GM13976 (cell line): ENCODE measurements around the gene ATXN10.

Experiments used
- DNase-seq: peaks from one replicate; pipeline ENCODE4 v3.0.0; 2012; ENCODE audit warnings: low spot score
- CTCF ChIP-seq: IDR thresholded peaks from 2 replicates; pipeline ENCODE4 v1.5.1; 2012; ENCODE audit warnings: borderline replicate concordance, mild to moderate bottlenecking; ENCODE audit not compliant: insufficient read depth; ENCODE audit errors: extremely low read depth, missing control alignments, control extremely low read depth
- in situ Hi-C: fragments of 300-500 bp; cut with MboI; formaldehyde crosslinking; loops from one replicate; pipeline ENCODE4 v1.12.0; 2022; ENCODE audit warnings: low sequenced_read_pairs, mixed read lengths, inconsistent platforms; ENCODE audit not compliant: unreplicated experiment

Gene ATXN10

GRCh38 chr22:45629469-45630089 is 42.1 kb upstream of the ATXN10 start:
- no peak for TF ChIP-seq CTCF
- DNase-seq: no peak
- in situ Hi-C loops: loop anchor here (25.0 kb wide), 1 partner anchor 483 kb away; no protein-coding TSS in a partner anchor

GRCh38 chr22:45630436-45630835 is 41.2 kb upstream of the ATXN10 start:
- TF ChIP-seq CTCF: no peak
- DNase-seq: no peak
- in situ Hi-C loops: loop anchor here (25.0 kb wide), 1 partner anchor 482 kb away; no protein-coding TSS in a partner anchor

GRCh38 chr22:45631140-45631840 is 40.3 kb upstream of the ATXN10 start:
- in situ Hi-C loops: loop anchor here (25.0 kb wide), 1 partner anchor 481 kb away; no protein-coding TSS in a partner anchor
- no peak for TF ChIP-seq CTCF
- DNase-seq: no peak

GRCh38 chr22:45631841-45632238 is 39.8 kb upstream of the ATXN10 start:
- in situ Hi-C loops: loop anchor here (25.0 kb wide), 1 partner anchor 480 kb away; no protein-coding TSS in a partner anchor
- TF ChIP-seq CTCF: no peak
- DNase-seq: no peak

- no peak for TF ChIP-seq CTCF
- in situ Hi-C loops: loop anchor here (25.0 kb wide), 1 partner anchor 479 kb away; no protein-coding TSS in a partner anchor
- DNase-seq: no peak
Measured at GRCh38 chr22:45632791-45633515, 38.7 kb upstream of the ATXN10 start.

- in situ Hi-C loops: loop anchor here (25.0 kb wide), 1 partner anchor 476 kb away; no protein-coding TSS in a partner anchor
- TF ChIP-seq CTCF: no peak
- DNase-seq: no peak
Measured at GRCh38 chr22:45636683-45637082, 35.0 kb upstream of the ATXN10 start.
